Omental fat pad (tissue), 4 donors: ENCODE measurements around the gene ACSS1. TPM values are rescaled to one million over a fixed set of nuclear protein-coding genes. Genes with fewer than 3 reads are reported as not detected.

Source experiments
- ATAC-seq: fragments of 150-250 bp; one replicate; pipeline ENCODE4 v1.9.1; 2016; ENCODE audit warnings: mild to moderate bottlenecking, moderate library complexity; ENCODE audit not compliant: low FRiP score
- DNase-seq: peaks from one replicate; pipeline ENCODE4 v3.0.0-alpha.2; 2019; ENCODE audit warnings: low spot score
- total RNA-seq, 4 donors: library from RNA; depleted of rRNA; stranded (reverse); fragments of >200 nt; gene quantifications; one replicate each; pipeline ENCODE4 v1.1.0, GENCODE V29; 2016
- TF ChIP-seq, protein P1 (sequence below), 3 donors: fragments of 450-650 bp; IDR thresholded peaks; one replicate each; pipeline ENCODE4 v1.5.1; 2016 to 2017; ENCODE audit warnings: antibody characterized with exemption in 3 of 3, mild to moderate bottlenecking in 3 of 3, moderate library complexity in 2 of 3

ACSS1 gene
- total RNA-seq, 4 donors from 2014 or later = 15.9 to 45.4 (median 19.0) TPM

- TF ChIP-seq, protein P1, sequence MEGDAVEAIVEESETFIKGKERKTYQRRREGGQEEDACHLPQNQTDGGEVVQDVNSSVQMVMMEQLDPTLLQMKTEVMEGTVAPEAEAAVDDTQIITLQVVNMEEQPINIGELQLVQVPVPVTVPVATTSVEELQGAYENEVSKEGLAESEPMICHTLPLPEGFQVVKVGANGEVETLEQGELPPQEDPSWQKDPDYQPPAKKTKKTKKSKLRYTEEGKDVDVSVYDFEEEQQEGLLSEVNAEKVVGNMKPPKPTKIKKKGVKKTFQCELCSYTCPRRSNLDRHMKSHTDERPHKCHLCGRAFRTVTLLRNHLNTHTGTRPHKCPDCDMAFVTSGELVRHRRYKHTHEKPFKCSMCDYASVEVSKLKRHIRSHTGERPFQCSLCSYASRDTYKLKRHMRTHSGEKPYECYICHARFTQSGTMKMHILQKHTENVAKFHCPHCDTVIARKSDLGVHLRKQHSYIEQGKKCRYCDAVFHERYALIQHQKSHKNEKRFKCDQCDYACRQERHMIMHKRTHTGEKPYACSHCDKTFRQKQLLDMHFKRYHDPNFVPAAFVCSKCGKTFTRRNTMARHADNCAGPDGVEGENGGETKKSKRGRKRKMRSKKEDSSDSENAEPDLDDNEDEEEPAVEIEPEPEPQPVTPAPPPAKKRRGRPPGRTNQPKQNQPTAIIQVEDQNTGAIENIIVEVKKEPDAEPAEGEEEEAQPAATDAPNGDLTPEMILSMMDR (IDR thresholded peaks at IDR 0.05) = no peak
- no peak for ATAC-seq
- DNase-seq = no peak
These were observed 31.7 kb upstream of the ACSS1 start for GRCh38 chr20:25089662-25090061.

- TF ChIP-seq, protein P1 (IDR thresholded peaks at IDR 0.05) = no peak
- ATAC-seq (no peak), DNase-seq (no peak)
These were observed 31.2 kb upstream of the ACSS1 start for GRCh38 chr20:25089096-25089495.

GRCh38 chr20:25088267-25088666 is 30.3 kb upstream of the ACSS1 start:
- DNase-seq (no peak), ATAC-seq (no peak)
- TF ChIP-seq, protein P1 (IDR thresholded peaks at IDR 0.05) = no peak

DNA sequence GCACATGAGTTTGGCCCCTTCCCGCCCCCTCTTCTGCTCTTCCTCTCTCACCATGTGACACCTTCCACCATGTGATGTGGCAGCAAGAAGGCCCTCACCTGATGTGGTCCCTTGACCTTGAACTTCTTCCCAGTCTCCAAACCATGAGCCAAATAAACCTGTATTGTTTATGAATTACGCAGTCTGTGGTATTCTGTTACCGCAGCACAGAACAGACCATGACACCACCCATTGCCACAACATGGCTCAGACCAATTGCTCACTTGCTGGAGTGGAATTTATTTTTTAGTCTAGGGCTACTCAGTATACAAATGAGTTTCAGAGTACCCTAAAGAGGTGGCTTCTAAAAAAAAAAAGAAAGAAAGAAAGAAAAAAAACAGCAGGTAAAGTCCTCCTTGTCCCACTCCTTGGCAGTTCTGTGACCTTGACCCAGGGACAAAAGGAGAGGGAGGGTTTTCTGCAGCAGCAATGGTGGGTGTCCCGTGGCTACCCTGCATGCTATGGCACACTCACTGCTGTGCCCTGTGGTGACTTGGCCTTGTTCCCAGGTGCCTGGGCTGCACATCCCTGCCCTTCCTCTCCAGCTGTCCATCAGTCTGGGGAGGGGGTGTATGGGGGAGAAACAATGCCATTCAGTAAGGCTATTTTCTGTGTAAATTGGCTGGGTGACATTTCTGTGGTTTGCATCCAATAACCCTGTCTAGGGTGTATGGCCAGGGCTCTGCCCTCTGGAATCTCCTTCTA is 29.4 kb upstream of the ACSS1 start:
- DNase-seq = no peak
- TF ChIP-seq, protein P1 (IDR thresholded peaks at IDR 0.05) = no peak
- ATAC-seq = no peak

GRCh38 chr20:25085756-25086495 is 28.0 kb upstream of the ACSS1 start:
- TF ChIP-seq, protein P1 (IDR thresholded peaks at IDR 0.05) = no peak
- DNase-seq = no peak
- no peak for ATAC-seq

DNA sequence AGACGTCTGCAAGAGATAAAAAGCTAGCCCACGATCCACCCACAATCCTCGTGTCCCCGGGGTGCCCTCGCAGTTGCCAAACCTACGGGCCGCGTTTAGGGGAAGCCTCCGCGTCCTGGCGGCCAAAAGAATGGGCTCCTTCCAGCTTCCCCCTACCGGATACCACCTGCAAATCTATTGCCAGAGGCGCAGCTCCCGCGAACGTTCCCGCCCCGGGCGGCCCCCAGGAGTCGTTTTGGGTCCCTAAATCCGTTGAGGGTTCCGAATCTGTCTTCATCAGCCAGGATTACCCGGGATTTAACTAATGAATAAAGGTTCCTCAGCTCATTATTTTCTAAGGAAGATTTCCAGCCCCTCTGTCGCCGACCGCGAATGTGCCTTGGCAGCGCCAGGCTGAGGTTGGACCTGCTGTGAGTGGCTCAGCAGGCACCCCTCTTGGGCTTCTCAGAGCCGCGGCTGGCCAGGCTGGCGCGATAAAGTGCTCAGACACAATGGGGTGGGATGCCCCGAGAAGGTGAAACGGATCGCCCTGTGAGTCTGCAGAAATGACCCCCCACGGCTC is 26.8 kb upstream of the ACSS1 start:
- DNase-seq = no peak

More for the DNA sequence above, 26.8 kb upstream of the ACSS1 start:
- ATAC-seq = no peak
- TF ChIP-seq, protein P1 (IDR thresholded peaks at IDR 0.05) = no peak
